ENCODE data around the gene FRMD4A. TPM values are rescaled to one million over a fixed set of nuclear protein-coding genes. Genes with fewer than 3 reads are reported as not detected.
"Not testable (repeated sequence)": the region's sequence is repeated elsewhere in the genome, so short reads cannot be mapped to it uniquely, and the experiment has no call there.

FRMD4A gene
- total RNA-seq, 2 experiments from 2014 or later = 0.82 to 0.94 TPM

DNA sequence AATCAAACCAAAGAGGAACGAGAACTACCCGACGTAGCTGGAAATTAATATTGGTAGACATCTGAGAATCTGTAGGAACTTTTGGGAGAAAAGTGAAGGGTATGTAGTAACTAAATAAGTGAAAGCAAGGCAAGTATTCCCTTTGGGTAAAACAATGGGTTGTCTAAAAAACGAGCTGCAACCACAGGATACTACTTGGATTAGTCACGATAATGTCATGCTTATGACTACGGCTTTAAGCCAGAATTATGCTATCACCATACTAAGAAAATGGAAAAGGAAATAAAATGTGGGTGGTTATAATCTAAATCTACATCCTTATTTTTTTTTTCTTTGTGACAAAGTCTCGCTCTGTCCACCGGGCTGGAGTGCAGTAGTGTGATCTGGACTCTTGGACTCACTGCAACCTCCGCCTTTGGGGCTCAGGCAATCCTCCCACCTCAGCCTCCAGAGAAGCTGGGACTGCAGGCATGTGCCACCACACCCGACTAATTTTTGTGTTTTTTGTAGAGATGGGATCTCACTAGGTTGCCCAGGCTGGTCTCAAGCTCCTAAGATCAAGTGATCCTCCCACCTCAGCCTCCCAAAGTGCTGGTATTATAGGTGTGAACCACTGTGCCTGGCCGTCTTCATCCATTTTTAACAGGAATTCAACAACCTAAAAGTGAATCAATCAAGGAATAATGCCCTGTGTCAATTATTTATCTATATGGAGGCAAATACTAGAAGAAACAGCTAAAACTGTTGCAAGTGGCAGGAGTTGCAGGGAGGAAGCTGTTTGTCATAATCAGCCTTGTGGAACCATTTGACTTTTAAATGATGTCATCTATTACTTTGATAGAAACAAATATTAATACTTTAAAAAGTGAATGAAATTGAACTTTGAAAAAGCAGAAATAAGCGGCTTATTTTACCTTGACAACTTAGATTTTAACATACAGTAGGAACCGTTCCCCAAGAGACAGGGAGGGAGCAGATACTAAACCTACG, 554.6 kb downstream of the FRMD4A start:
- ATAC-seq (no peak), DNase-seq (no peak)
- Mint-ChIP-seq H3K27ac (no peak overlapping the region), H3K9me3 (ENCODE audit: insufficient read depth) (no peaks in the 10 kb centered on the region), H3K27me3 (ENCODE audit: low read depth) (peaks cover 18% of the 10 kb centered on the region), H3K4me1 (ENCODE audit: low read depth) (no peaks in the 10 kb centered on the region), H3K4me3 (no peak overlapping the region), H3K36me3 (ENCODE audit: low read depth) (no peaks in the 10 kb centered on the region)
- ChIA-PET POLR2A (no interaction called here), CTCF (interaction anchor here (1.0 to 2.5 kb wide), 6 partner anchors 11 to 404 kb away, joined by 3 to 17 read pairs (median 4); no protein-coding TSS in a partner anchor)

DNA sequence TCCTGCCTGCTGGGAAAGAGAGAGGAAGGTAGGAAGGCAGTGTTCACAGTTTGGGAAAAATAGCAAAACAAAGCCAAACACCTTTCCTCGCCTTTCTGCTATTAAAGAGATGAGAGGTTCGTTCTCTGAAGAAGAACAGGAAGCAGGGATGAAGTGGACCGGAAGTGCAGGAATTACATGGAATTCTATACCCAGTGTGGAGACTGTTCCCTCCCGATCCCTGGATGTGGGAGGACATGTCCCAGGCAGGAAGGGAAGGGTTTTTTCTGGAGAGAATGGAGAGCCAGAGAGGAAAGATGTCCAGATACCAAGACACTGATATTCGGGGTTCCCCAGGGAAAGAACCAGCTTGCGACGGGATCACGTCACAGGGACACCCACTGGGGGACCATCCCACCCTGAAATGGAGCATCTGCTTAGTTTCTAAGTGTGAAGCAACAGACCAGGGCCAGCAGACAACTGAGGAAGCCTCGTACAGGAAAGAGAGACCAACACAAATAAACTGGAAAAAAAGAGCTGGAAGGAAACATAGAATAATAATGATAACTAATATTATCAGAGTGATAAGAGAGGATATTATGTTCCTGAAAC, 556.3 kb downstream of the FRMD4A start:
- no peak for DNase-seq

DNA sequence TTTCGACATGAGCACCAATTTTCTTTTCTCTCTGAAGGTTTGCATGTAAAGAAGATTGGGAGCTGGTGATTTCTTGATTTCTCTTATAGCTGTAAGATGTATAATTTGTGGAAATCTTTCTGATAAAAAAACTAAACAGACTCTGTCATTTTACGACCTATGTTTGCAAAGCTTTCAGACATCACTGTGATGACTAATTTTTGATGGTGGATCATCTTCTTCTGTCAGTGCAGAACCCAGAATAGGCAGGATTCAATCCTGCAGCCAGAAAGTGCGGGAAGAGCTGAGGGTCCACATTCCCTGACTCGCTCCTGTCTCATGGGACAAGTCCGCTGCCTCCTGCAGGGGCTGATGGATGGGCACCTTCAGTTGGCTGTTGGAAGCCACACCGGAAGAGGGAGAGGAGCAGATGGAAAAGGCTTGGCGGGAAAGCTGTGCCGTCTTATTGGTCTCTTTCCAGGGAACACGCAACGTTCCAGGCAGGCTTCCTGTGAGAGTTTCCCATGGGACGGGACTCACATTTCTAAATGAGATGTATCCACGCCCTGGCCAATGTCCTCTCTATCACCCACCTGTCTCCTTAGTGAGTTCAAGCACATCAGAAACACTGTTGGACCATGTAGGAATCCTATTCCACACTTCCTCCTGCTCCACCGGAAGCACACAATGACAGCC, 557.1 kb downstream of the FRMD4A start:
- Mint-ChIP-seq H3K9me3 (ENCODE audit: insufficient read depth) (no peaks in the 10 kb centered on the region), H3K36me3 (ENCODE audit: low read depth) (no peaks in the 10 kb centered on the region), H3K27me3 (ENCODE audit: low read depth) (peaks cover 25% of the 10 kb centered on the region), H3K4me3 (no peak overlapping the region), H3K4me1 (ENCODE audit: low read depth) (no peaks in the 10 kb centered on the region), H3K27ac (no peak overlapping the region)
- ChIA-PET POLR2A (no interaction called here), CTCF (interaction anchor here (1.2 kb wide), 1 partner anchor 47 kb away, joined by 3 read pairs; no protein-coding TSS in a partner anchor)
- ATAC-seq (no peak), DNase-seq (no peak)

More for the DNA sequence above, 556.3 kb downstream of the FRMD4A start:
- Mint-ChIP-seq H3K27ac (no peak overlapping the region), H3K4me3 (no peak overlapping the region), H3K36me3 (ENCODE audit: low read depth) (no peaks in the 10 kb centered on the region), H3K27me3 (ENCODE audit: low read depth) (peaks cover 25% of the 10 kb centered on the region), H3K9me3 (ENCODE audit: insufficient read depth) (no peaks in the 10 kb centered on the region), H3K4me1 (ENCODE audit: low read depth) (no peaks in the 10 kb centered on the region)
- POLR2A ChIA-PET = no interaction called here
- CTCF ChIA-PET = interaction anchor here (1.3 kb wide), 1 partner anchor 114 kb away, joined by 6 read pairs; no protein-coding TSS in a partner anchor
- no peak for ATAC-seq

DNA sequence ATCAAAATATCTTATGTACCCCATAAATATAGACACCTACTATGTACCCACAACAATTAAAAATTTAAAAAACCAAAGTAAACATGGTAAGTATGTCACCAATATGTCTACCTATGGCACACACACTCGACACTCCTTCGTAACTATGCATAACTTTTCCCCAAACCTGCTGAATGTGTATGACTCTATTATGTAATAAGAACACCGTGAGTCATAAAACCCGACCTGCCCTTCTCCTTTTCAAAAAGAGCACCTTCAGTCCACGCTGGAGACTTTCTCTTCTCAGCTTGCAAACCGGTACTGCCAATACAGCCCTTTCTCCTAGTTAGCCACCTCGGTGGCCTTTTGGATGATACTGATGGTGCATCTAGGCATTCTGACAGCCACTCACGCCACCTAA, 557.7 kb downstream of the FRMD4A start:
- CTCF ChIA-PET = interaction anchor here (1.2 kb wide), 1 partner anchor 47 kb away, joined by 3 read pairs; no protein-coding TSS in a partner anchor

DNA sequence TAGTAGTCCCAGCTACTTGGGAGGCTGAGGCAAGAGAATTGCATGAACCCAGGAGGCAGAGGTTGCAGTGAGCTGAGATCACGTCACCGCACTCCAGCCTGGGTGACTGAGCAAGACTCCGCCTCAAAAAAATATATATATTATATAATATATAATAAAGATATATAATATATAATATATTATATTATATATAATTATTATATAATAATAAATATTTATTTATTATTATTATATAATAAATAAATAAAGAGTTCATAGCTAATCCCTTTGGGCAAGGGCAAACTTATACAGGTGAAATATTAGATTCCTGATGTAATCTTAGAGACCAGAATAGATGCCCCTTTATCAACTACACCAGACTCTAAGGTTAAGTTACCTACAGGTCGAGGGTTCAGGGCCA, 558.7 kb downstream of the FRMD4A start:
- H3K27me3 Mint-ChIP-seq (ENCODE audit: low read depth) = peaks cover 25% of the 10 kb centered on the region
- DNase-seq (no peak), ATAC-seq (no peak)
- ChIA-PET POLR2A (interaction anchor here (0.6 kb wide), 1 partner anchor 422 kb away, joined by 3 read pairs; no protein-coding TSS in a partner anchor), CTCF (interaction anchor here (1.4 kb wide), 1 partner anchor 112 kb away, joined by 4 read pairs; no protein-coding TSS in a partner anchor)
- H3K36me3 Mint-ChIP-seq (ENCODE audit: low read depth) = no peaks in the 10 kb centered on the region
- H3K4me1 Mint-ChIP-seq (ENCODE audit: low read depth) = no peaks in the 10 kb centered on the region
- no peaks in the 10 kb centered on the region for H3K9me3 Mint-ChIP-seq (ENCODE audit: insufficient read depth)
- no peak overlapping the region for H3K27ac Mint-ChIP-seq
- no peak overlapping the region for H3K4me3 Mint-ChIP-seq

More for the DNA sequence above, 557.7 kb downstream of the FRMD4A start:
- H3K9me3 Mint-ChIP-seq (ENCODE audit: insufficient read depth) = no peaks in the 10 kb centered on the region
- no peak overlapping the region for H3K27ac Mint-ChIP-seq
- ATAC-seq (no peak), DNase-seq (no peak)
- H3K4me1 Mint-ChIP-seq (ENCODE audit: low read depth) = no peaks in the 10 kb centered on the region
- POLR2A ChIA-PET = no interaction called here
- H3K36me3 Mint-ChIP-seq (ENCODE audit: low read depth) = no peaks in the 10 kb centered on the region
- H3K27me3 Mint-ChIP-seq (ENCODE audit: low read depth) = peaks cover 25% of the 10 kb centered on the region
- no peak overlapping the region for H3K4me3 Mint-ChIP-seq

DNA sequence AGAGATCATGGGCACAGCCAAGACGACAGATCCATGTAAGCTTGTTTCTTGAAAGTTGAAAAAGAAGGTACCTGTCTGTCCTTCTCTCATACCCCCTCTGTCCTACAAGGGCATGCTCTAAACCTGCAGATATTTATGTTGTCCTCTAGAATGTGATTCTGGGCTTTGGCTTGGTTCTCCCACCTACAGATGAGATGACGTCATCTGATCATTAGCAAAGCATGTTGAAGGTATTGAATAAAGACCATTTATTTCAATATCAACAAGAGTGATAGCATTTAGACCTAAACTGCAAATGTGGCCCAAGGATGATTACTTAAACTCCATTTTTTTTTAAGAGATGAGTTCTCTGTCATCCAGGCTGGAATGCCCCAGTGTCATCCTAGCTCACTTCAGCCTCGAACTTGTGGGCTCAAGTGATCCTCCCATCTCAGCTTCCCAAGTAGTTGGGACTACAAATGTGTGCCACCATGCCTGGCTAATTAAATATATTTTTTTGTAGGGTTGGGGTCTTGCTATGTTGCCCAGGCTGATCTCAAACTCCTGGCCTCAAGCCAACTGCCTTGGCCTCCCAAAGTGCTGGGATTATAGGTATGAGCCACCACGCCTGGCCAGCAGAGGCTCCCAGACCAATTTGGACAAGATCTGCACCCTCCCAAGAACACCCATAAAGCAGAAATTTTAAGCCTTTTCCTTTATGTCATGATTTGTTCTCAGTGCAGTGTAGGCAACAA, 559.8 kb downstream of the FRMD4A start:
- Mint-ChIP-seq H3K4me3 (no peak overlapping the region), H3K36me3 (ENCODE audit: low read depth) (no peaks in the 10 kb centered on the region), H3K27me3 (ENCODE audit: low read depth) (peaks cover 21% of the 10 kb centered on the region), H3K9me3 (ENCODE audit: insufficient read depth) (no peaks in the 10 kb centered on the region), H3K4me1 (ENCODE audit: low read depth) (no peaks in the 10 kb centered on the region), H3K27ac (no peak overlapping the region)
- ChIA-PET POLR2A (no interaction called here), CTCF (interaction anchor here (1.4 kb wide), 1 partner anchor 111 kb away, joined by 3 read pairs; no protein-coding TSS in a partner anchor)
- ATAC-seq (no peak), DNase-seq (no peak)

DNA sequence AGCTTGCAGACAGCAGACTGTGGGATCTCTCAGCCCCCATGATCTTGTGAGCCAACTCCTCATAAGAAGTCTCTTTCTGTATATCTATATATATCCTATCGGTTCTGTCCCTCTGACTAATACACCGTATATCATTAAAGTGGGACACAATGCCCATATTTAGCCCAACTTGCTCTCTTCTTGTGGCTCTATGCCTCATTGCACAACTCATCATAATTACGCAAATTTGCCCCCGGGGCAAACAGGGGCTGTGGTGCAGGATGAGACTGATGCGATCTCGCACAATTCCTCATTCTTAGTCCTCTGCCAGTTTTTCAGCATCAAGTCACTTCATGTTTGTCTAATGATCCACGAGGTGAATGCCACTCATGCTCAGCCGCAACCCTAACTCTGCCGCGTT, 560.8 kb downstream of the FRMD4A start:
- DNase-seq (no peak), ATAC-seq (no peak)
- peaks cover 16% of the 10 kb centered on the region for H3K27me3 Mint-ChIP-seq (ENCODE audit: low read depth)
- H3K4me1 Mint-ChIP-seq (ENCODE audit: low read depth) = no peaks in the 10 kb centered on the region
- H3K27ac Mint-ChIP-seq = no peak overlapping the region
- POLR2A ChIA-PET = no interaction called here
- no peaks in the 10 kb centered on the region for H3K36me3 Mint-ChIP-seq (ENCODE audit: low read depth)
- no peak overlapping the region for H3K4me3 Mint-ChIP-seq
- CTCF ChIA-PET = interaction anchor here (1.4 kb wide), 1 partner anchor 111 kb away, joined by 3 read pairs; no protein-coding TSS in a partner anchor
- no peaks in the 10 kb centered on the region for H3K9me3 Mint-ChIP-seq (ENCODE audit: insufficient read depth)

DNA sequence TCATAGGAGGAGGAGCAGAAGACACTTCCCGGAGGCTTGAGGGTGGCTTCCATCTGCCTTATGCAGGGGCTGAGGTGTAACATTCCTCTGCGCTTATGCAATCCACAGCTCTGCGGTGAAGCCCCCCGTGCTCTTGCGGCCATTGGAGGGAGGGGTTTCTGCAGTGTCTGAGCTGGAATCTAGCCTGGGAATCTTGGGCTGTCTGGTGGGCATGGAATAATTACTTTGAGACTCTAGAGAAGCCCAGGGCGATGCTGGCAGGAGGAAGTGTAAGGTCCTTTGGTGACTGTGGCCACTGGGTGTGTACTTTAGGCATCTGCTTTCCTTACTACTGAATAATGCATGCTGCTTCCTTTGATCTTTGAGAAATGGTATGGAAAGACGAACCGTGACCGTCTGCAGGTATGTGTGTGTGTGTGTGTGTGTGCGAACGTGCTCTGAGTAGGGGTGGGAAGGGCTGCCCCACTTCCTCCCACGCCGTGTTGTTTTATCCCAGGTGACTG, 563.0 kb downstream of the FRMD4A start:
- no peaks in the 10 kb centered on the region for H3K36me3 Mint-ChIP-seq (ENCODE audit: low read depth)
- no peak overlapping the region for H3K27ac Mint-ChIP-seq
- ChIA-PET CTCF (no interaction called here), POLR2A (no interaction called here)
- DNase-seq (no peak), ATAC-seq (no peak)
- H3K4me3 Mint-ChIP-seq = no peak overlapping the region
- no peaks in the 10 kb centered on the region for H3K9me3 Mint-ChIP-seq (ENCODE audit: insufficient read depth)
- H3K27me3 Mint-ChIP-seq (ENCODE audit: low read depth) = peaks cover 7% of the 10 kb centered on the region
- no peaks in the 10 kb centered on the region for H3K4me1 Mint-ChIP-seq (ENCODE audit: low read depth)

DNA sequence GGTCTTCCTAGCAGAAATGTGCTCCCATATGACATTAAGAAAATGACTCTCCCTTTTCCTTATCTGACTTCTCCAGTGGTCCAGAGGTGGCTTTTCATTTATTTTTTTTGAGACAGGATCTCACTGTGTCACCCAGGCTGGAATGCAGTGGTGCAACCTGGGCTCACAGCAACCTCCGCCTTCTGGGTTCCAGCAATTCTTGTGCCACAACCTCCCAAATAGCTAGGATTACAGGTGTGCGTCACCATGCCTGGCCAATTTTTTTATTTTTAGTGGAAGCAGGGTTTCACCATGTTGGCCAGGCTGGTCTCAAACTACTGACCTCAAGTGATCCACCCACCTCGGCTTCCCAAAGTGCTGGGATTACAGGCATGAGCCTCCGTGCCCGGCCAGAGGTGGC, 563.6 kb downstream of the FRMD4A start:
- CTCF ChIA-PET = not testable (repeated sequence)

DNA sequence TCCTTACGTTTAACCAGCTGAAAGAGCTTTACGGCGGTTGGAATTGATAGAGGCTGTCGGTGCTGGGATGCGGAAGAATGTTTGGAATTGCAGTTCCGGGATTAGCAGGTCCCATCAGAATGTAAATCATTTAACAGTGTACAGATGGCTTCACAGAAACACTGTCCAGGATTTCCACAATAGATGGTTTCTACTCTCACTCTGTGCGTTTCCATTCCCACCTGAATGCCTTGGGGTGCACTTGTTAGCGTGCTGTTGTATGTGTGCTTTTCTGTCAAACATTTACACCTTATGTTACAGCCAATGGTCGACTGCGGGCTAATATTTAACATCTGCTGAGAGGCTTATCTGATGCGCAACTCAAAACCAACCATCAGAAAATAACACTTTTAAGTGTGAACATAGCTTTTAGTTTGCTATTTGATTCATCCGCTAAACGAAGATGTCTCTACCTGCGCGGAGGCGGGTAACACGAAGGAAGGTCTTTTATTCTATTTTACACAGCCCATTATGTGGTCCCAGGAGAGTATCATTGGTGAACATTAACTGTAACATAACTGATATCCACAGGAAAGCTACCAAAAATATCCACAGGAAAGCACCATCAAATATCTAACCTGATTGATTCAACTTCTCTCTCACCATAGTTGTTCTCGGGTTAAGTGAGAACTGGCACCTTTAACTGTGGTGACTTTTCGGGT, 564.9 kb downstream of the FRMD4A start:
- peaks cover 6% of the 10 kb centered on the region for H3K27me3 Mint-ChIP-seq (ENCODE audit: low read depth)
- H3K4me1 Mint-ChIP-seq (ENCODE audit: low read depth) = no peaks in the 10 kb centered on the region
- H3K4me3 Mint-ChIP-seq = no peak overlapping the region
- no peaks in the 10 kb centered on the region for H3K9me3 Mint-ChIP-seq (ENCODE audit: insufficient read depth)
- ATAC-seq = no peak
- ChIA-PET CTCF (no interaction called here), POLR2A (no interaction called here)
- no peak for DNase-seq
- H3K36me3 Mint-ChIP-seq (ENCODE audit: low read depth) = no peaks in the 10 kb centered on the region
- no peak overlapping the region for H3K27ac Mint-ChIP-seq

More for the DNA sequence above, 563.6 kb downstream of the FRMD4A start:
- ATAC-seq; H3K4me1 Mint-ChIP-seq (ENCODE audit: low read depth); POLR2A ChIA-PET; H3K4me3 Mint-ChIP-seq; H3K27me3 Mint-ChIP-seq (ENCODE audit: low read depth); H3K9me3 Mint-ChIP-seq (ENCODE audit: insufficient read depth); DNase-seq; H3K27ac Mint-ChIP-seq; H3K36me3 Mint-ChIP-seq (ENCODE audit: low read depth): not testable (repeated sequence)

Measured in activated CD8-positive, alpha-beta T cell treated with anti-CD3 and anti-CD28 coated beads, Interleukin-2, amount 10 ng/mL, durations not matched to agents 7 days and 5 days (primary cell).